Lung (tissue), 12 donors: ENCODE data around the gene DNAJC2. TPM values are rescaled to one million over a fixed set of nuclear protein-coding genes. Genes with fewer than 3 reads are reported as not detected.

Source experiments
- ATAC-seq: fragments of 200-7000 bp; cut with Tn5 transposase; one replicate; pipeline ENCODE4 v1.9.1; 2020; ENCODE audit warnings: moderate number of reproducible peaks; ENCODE audit not compliant: insufficient read depth, low FRiP score
- DNase-seq, 3 donors: peaks; one replicate each; pipeline ENCODE4 v3.0.0-alpha.2; 2013 to 2017
- H3K27ac ChIP-seq, 2 donors: one replicate each; pipeline ENCODE4 v1.5.1; 2013; ENCODE audit warnings: mild to moderate bottlenecking in 2 of 2, moderate library complexity in 2 of 2, control low read depth in 1 of 2, inconsistent platforms in 1 of 2, low read depth in 1 of 2, low read length in 1 of 2
- H3K27me3 ChIP-seq, 3 donors: one replicate each; pipeline ENCODE4 v1.5.1; 2013; ENCODE audit warnings: low read length in 2 of 3; ENCODE audit not compliant: control insufficient read depth in 3 of 3, insufficient read depth in 3 of 3
- H3K36me3 ChIP-seq, 4 donors: one replicate each; pipeline ENCODE4 v1.5.1; 2013; ENCODE audit warnings: low read length in 4 of 4, mild to moderate bottlenecking in 1 of 4, moderate library complexity in 1 of 4; ENCODE audit not compliant: control insufficient read depth in 4 of 4, insufficient read depth in 4 of 4
- H3K4me1 ChIP-seq, 5 donors: one replicate each; pipeline ENCODE4 v1.5.1; 2013; ENCODE audit warnings: low read length in 5 of 5, mild to moderate bottlenecking in 2 of 5, moderate library complexity in 1 of 5; ENCODE audit not compliant: control insufficient read depth in 5 of 5, insufficient read depth in 5 of 5
- H3K4me3 ChIP-seq: one replicate; pipeline ENCODE4 v1.5.1; 2013; ENCODE audit warnings: mild to moderate bottlenecking, control low read depth, moderate library complexity
- H3K9ac ChIP-seq, 2 donors: one replicate each; pipeline ENCODE4 v1.5.1; 2013; ENCODE audit warnings: low read length in 2 of 2, control low read depth in 1 of 2; ENCODE audit not compliant: insufficient read depth in 1 of 2
- H3K9me3 ChIP-seq, 4 donors: one replicate each; pipeline ENCODE4 v1.5.1; 2013; ENCODE audit warnings: low read length in 3 of 4, mild to moderate bottlenecking in 1 of 4, moderate library complexity in 1 of 4; ENCODE audit not compliant: control insufficient read depth in 4 of 4, insufficient read depth in 3 of 4
- WGBS, 2 donors: extraction: QIAGEN DNeasy Blood & Tissue Kit; methylation state at CpG; one replicate each; pipeline ENCODE4 v1.1.7; 2013; 5-methylcytosine and 5-hydroxymethylcytosine counted together
- polyA plus RNA-seq, 2 donors: library from polyadenylated mRNA; stranded (reverse); fragments of 200-250 nt; gene quantifications; one replicate each; pipeline ENCODE4 v1.2.1, GENCODE V29; 2013
- total RNA-seq, 2 donors: library from RNA; depleted of rRNA in 1 of 2; stranded (reverse); fragments of >200 nt in 1 of 2; gene quantifications; one replicate each; pipeline ENCODE4 v1.2.1, GENCODE V29; 2014 to 2021
- TF ChIP-seq, protein P1 (sequence below): IDR thresholded peaks from 2 replicates; pipeline ENCODE4 v1.5.1; 2012; ENCODE audit warnings: mild to moderate bottlenecking; ENCODE audit errors: control extremely low read depth, extremely low read depth
- donor health status: control.
- donor health status: control.
- donor health status: Bipolar disorder and iron deficiency.
- donor health status: healthy.
- donor health status: DM: yes; HTN: yes; CAD: no.

DNAJC2 gene
- total and polyA plus RNA-seq, 4 donors: 17.9 to 27.7 (median 20.0) TPM

DNA sequence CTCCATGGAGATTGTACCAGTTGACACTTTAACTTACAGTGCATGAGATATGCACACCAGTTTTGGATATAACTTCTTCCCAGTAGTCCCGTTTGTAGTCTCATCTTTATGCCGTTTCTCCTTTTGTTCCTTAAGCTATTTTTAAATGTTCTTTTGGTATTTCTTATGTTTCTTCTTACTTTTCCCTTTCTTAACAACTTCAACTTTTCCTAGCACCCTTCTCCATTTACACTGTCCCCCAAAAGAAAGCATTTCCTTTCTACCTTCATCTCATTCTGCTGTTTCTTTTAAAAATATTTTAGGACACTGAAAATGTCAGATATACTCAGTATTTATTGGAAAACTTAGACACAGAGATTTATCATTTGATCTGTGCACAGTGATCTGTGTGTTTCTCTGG, 4.4 kb upstream of the DNAJC2 start:
- peak overlapping the region in 1 of 2 donors; percentile 64 for H3K9ac ChIP-seq
- 29 to 36% methylated on average over 2 of the region's 2 CpGs for WGBS, 2 donors
- ATAC-seq (no peak), DNase-seq (no peak)
- H3K27ac ChIP-seq: no peak overlapping the region
- H3K36me3 ChIP-seq: peaks cover 0 to 14% (median 4%) of the 10 kb centered on the region in 4 donors
- H3K27me3 ChIP-seq: no peaks in the 10 kb centered on the region
- H3K4me3 ChIP-seq: no peak overlapping the region
- TF ChIP-seq, protein P1, sequence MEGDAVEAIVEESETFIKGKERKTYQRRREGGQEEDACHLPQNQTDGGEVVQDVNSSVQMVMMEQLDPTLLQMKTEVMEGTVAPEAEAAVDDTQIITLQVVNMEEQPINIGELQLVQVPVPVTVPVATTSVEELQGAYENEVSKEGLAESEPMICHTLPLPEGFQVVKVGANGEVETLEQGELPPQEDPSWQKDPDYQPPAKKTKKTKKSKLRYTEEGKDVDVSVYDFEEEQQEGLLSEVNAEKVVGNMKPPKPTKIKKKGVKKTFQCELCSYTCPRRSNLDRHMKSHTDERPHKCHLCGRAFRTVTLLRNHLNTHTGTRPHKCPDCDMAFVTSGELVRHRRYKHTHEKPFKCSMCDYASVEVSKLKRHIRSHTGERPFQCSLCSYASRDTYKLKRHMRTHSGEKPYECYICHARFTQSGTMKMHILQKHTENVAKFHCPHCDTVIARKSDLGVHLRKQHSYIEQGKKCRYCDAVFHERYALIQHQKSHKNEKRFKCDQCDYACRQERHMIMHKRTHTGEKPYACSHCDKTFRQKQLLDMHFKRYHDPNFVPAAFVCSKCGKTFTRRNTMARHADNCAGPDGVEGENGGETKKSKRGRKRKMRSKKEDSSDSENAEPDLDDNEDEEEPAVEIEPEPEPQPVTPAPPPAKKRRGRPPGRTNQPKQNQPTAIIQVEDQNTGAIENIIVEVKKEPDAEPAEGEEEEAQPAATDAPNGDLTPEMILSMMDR: no peak
- no peaks in the 10 kb centered on the region for H3K9me3 ChIP-seq
- peaks cover 0 to 29% (median 9%) of the 10 kb centered on the region in 5 donors for H3K4me1 ChIP-seq

DNA sequence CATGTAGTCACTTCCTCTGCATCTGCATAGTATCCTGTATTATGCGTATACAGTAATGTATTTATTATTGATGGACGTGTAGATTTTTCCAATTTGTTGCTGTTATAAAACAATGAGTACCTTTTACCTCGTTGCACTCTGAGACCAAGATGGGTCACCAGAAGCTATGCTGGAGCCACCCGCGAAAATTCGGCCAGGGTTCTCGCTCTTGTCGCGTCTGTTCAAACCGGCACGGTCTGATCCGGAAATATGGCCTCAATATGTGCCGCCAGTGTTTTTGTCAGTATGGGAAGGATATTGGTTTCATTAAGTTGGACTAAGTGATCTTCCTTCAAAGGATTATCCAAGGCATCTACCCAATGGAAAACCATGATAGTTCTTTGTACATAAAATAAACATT, 3.9 kb upstream of the DNAJC2 start:
- no peak for DNase-seq
- Histone ChIP-seq H3K27me3 (no peaks in the 10 kb centered on the region), H3K27ac (no peak overlapping the region), H3K4me3 (peak overlapping the region; percentile 36), H3K4me1 (peaks cover 0 to 34% (median 10%) of the 10 kb centered on the region in 5 donors), H3K9ac (peak overlapping the region in 1 of 2 donors; percentile 96), H3K36me3 (peaks cover 0 to 14% (median 4%) of the 10 kb centered on the region in 4 donors), H3K9me3 (no peaks in the 10 kb centered on the region)
- TF ChIP-seq, protein P1: no peak
- WGBS, 2 donors: 8 to 14% methylated on average over 13 of the region's 13 CpGs
- no peak for ATAC-seq

DNA sequence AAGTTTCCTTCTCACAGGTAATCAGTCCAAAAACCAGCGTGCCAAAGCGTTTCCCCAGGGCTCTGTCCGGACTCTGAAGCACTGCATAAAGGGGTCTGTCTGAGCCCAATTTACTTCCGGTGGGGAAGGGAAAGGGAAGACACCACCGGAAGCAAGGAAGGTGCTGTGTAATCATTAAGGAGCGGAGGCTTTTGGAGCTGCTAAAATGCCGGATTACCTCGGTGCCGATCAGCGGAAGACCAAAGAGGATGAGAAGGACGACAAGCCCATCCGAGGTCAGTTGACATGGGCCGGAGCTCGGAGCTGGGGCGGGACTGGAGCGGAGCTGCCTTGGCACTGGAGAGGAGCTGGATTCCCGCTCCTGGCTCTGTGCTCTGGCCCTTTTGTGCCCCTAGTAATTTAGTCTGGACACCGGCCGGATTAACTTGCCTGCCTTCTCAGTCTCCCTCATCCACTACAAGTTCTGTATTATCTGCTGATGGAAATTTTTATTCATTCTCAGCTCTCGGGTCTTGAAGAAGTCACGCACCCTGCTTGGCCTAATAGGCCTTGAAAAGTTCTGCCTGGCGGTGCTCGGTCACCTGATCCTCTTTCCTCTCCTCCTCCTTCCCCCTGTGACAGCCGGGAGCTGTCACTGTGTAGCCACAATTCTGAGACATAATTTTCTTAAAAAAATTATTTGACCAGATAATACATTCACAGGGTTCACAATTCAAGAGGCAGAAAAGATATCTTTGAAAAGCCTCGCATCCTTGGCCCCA, 3.1 kb upstream of the DNAJC2 start, which contains the start of gene PSMC2:
TSS of gene PSMC2 (plus strand) at position 137 of the 761 bp plus-strand sequence. CDS start at position 206, 69 bp downstream.
- peaks cover 0 to 37% (median 13%) of the 10 kb centered on the region in 5 donors for H3K4me1 ChIP-seq

More for the DNA sequence above, 3.1 kb upstream of the DNAJC2 start, which contains the start of gene PSMC2:
- peak within 1 kb of the TSS; percentile 93 for H3K4me3 ChIP-seq
- no peaks in the 10 kb centered on the region for H3K9me3 ChIP-seq
- peak; percentile 82 for ATAC-seq
- DNase-seq: peak; percentile 89 to 97 (median 95)
- TF ChIP-seq, protein P1: no peak
- H3K36me3 ChIP-seq: peaks cover 0 to 10% (median 4%) of the 10 kb centered on the region in 4 donors
- H3K27me3 ChIP-seq: no peaks in the 10 kb centered on the region
- H3K9ac ChIP-seq: peak within 1 kb of the TSS; percentile 93 to 96
- H3K27ac ChIP-seq: peak within 1 kb of the TSS; percentile 56 to 94
- 0 to 1% methylated on average over 25 of the region's 25 CpGs for WGBS, 2 donors
